Measurements from ENCODE around the gene RFK.

RFK gene

GRCh38 chr9:76424491-76424890 lies 30.3 kb upstream of the RFK start:
- no peaks in the 10 kb centered on the region for H3K9me3 Mint-ChIP-seq
- ATAC-seq (replicated peaks; ENCODE audit: extremely low read depth, poor library complexity, severe bottlenecking) (no peak), DNase-seq (ENCODE audit: low spot score in 2 of 2) (no peak)
- peak overlapping the region; percentile 7 for H3K27ac Mint-ChIP-seq (ENCODE audit: low read depth)
- H3K36me3 Mint-ChIP-seq (ENCODE audit: insufficient read depth) = no peaks in the 10 kb centered on the region
- no peaks in the 10 kb centered on the region for H3K27me3 Mint-ChIP-seq
- H3K4me1 Mint-ChIP-seq = no peaks in the 10 kb centered on the region
- no peak overlapping the region for H3K4me3 Mint-ChIP-seq

- Mint-ChIP-seq H3K9me3 (no peaks in the 10 kb centered on the region), H3K27me3 (no peaks in the 10 kb centered on the region), H3K4me1 (no peaks in the 10 kb centered on the region), H3K27ac (ENCODE audit: low read depth) (peak overlapping the region; percentile 7), H3K36me3 (ENCODE audit: insufficient read depth) (no peaks in the 10 kb centered on the region), H3K4me3 (no peak overlapping the region)
- no peak for DNase-seq (ENCODE audit: low spot score in 2 of 2)
- no peak for ATAC-seq (replicated peaks; ENCODE audit: extremely low read depth, poor library complexity, severe bottlenecking)
Measured at GRCh38 chr9:76423216-76424177, 29.3 kb upstream of the RFK start.

GRCh38 chr9:76419782-76420380 lies 25.7 kb upstream of the RFK start:
- ATAC-seq (replicated peaks; ENCODE audit: extremely low read depth, poor library complexity, severe bottlenecking) (no peak), DNase-seq (ENCODE audit: low spot score in 2 of 2) (no peak)
- H3K36me3 Mint-ChIP-seq (ENCODE audit: insufficient read depth) = no peaks in the 10 kb centered on the region
- H3K27ac Mint-ChIP-seq (ENCODE audit: low read depth) = no peak overlapping the region
- no peaks in the 10 kb centered on the region for H3K4me1 Mint-ChIP-seq
- no peaks in the 10 kb centered on the region for H3K27me3 Mint-ChIP-seq
- H3K4me3 Mint-ChIP-seq = no peak overlapping the region
- no peaks in the 10 kb centered on the region for H3K9me3 Mint-ChIP-seq

- Mint-ChIP-seq H3K4me3 (no peak overlapping the region), H3K4me1 (no peaks in the 10 kb centered on the region), H3K27me3 (peaks cover 12% of the 10 kb centered on the region), H3K27ac (ENCODE audit: low read depth) (no peak overlapping the region), H3K36me3 (ENCODE audit: insufficient read depth) (no peaks in the 10 kb centered on the region), H3K9me3 (peaks cover 11% of the 10 kb centered on the region)
- ATAC-seq (replicated peaks; ENCODE audit: extremely low read depth, poor library complexity, severe bottlenecking) (no peak), DNase-seq (ENCODE audit: low spot score in 2 of 2) (no peak)
Measured at GRCh38 chr9:76417394-76417793, 23.2 kb upstream of the RFK start.

GRCh38 chr9:76415731-76416130 lies 21.5 kb upstream of the RFK start:
- Mint-ChIP-seq H3K27me3 (peaks cover 12% of the 10 kb centered on the region), H3K4me3 (no peak overlapping the region), H3K27ac (ENCODE audit: low read depth) (no peak overlapping the region), H3K36me3 (ENCODE audit: insufficient read depth) (no peaks in the 10 kb centered on the region), H3K4me1 (no peaks in the 10 kb centered on the region), H3K9me3 (peaks cover 11% of the 10 kb centered on the region)
- DNase-seq (ENCODE audit: low spot score in 2 of 2) = no peak
- ATAC-seq (replicated peaks; ENCODE audit: extremely low read depth, poor library complexity, severe bottlenecking) = no peak

- Mint-ChIP-seq H3K4me1 (no peaks in the 10 kb centered on the region), H3K27me3 (peaks cover 12% of the 10 kb centered on the region), H3K4me3 (no peak overlapping the region), H3K36me3 (ENCODE audit: insufficient read depth) (no peaks in the 10 kb centered on the region), H3K27ac (ENCODE audit: low read depth) (no peak overlapping the region), H3K9me3 (peaks cover 11% of the 10 kb centered on the region)
- DNase-seq (ENCODE audit: low spot score in 2 of 2) (no peak), ATAC-seq (replicated peaks; ENCODE audit: extremely low read depth, poor library complexity, severe bottlenecking) (no peak)
Measured at GRCh38 chr9:76415154-76415553, 20.9 kb upstream of the RFK start.

GRCh38 chr9:76414661-76415060 lies 20.4 kb upstream of the RFK start:
- no peak for DNase-seq (ENCODE audit: low spot score in 2 of 2)
- Mint-ChIP-seq H3K4me1 (no peaks in the 10 kb centered on the region), H3K27ac (ENCODE audit: low read depth) (no peak overlapping the region), H3K4me3 (no peak overlapping the region), H3K27me3 (peaks cover 12% of the 10 kb centered on the region), H3K9me3 (peaks cover 11% of the 10 kb centered on the region), H3K36me3 (ENCODE audit: insufficient read depth) (no peaks in the 10 kb centered on the region)
- no peak for ATAC-seq (replicated peaks; ENCODE audit: extremely low read depth, poor library complexity, severe bottlenecking)

GRCh38 chr9:76413658-76414057 lies 19.4 kb upstream of the RFK start:
- peaks cover 11% of the 10 kb centered on the region for H3K9me3 Mint-ChIP-seq
- peaks cover 12% of the 10 kb centered on the region for H3K27me3 Mint-ChIP-seq
- H3K36me3 Mint-ChIP-seq (ENCODE audit: insufficient read depth) = no peaks in the 10 kb centered on the region
- ATAC-seq (replicated peaks; ENCODE audit: extremely low read depth, poor library complexity, severe bottlenecking) = no peak
- no peaks in the 10 kb centered on the region for H3K4me1 Mint-ChIP-seq
- H3K27ac Mint-ChIP-seq (ENCODE audit: low read depth) = no peak overlapping the region
- no peak for DNase-seq (ENCODE audit: low spot score in 2 of 2)
- H3K4me3 Mint-ChIP-seq = no peak overlapping the region

- peaks cover 12% of the 10 kb centered on the region for H3K27me3 Mint-ChIP-seq
- no peaks in the 10 kb centered on the region for H3K4me1 Mint-ChIP-seq
- no peak overlapping the region for H3K4me3 Mint-ChIP-seq
- H3K36me3 Mint-ChIP-seq (ENCODE audit: insufficient read depth) = no peaks in the 10 kb centered on the region
- no peak for DNase-seq (ENCODE audit: low spot score in 2 of 2)
- peaks cover 11% of the 10 kb centered on the region for H3K9me3 Mint-ChIP-seq
- H3K27ac Mint-ChIP-seq (ENCODE audit: low read depth) = no peak overlapping the region
- ATAC-seq (replicated peaks; ENCODE audit: extremely low read depth, poor library complexity, severe bottlenecking) = no peak
Measured at GRCh38 chr9:76412638-76413037, 18.4 kb upstream of the RFK start.

- DNase-seq (ENCODE audit: low spot score in 2 of 2) (no peak), ATAC-seq (replicated peaks; ENCODE audit: extremely low read depth, poor library complexity, severe bottlenecking) (no peak)
- Mint-ChIP-seq H3K27me3 (no peaks in the 10 kb centered on the region), H3K4me3 (no peak overlapping the region), H3K27ac (ENCODE audit: low read depth) (no peak overlapping the region), H3K9me3 (no peaks in the 10 kb centered on the region), H3K4me1 (peaks cover 7% of the 10 kb centered on the region), H3K36me3 (ENCODE audit: insufficient read depth) (no peaks in the 10 kb centered on the region)
Measured at GRCh38 chr9:76405868-76406267, 11.6 kb upstream of the RFK start.

- no peaks in the 10 kb centered on the region for H3K36me3 Mint-ChIP-seq (ENCODE audit: insufficient read depth)
- ATAC-seq (replicated peaks; ENCODE audit: extremely low read depth, poor library complexity, severe bottlenecking) (no peak), DNase-seq (ENCODE audit: low spot score in 2 of 2) (no peak)
- H3K4me1 Mint-ChIP-seq = peaks cover 7% of the 10 kb centered on the region
- H3K4me3 Mint-ChIP-seq = no peak overlapping the region
- no peaks in the 10 kb centered on the region for H3K9me3 Mint-ChIP-seq
- H3K27me3 Mint-ChIP-seq = no peaks in the 10 kb centered on the region
- no peak overlapping the region for H3K27ac Mint-ChIP-seq (ENCODE audit: low read depth)
Measured at GRCh38 chr9:76405340-76405739, 11.1 kb upstream of the RFK start.

GRCh38 chr9:76404401-76404800 lies 10.2 kb upstream of the RFK start:
- Mint-ChIP-seq H3K27ac (ENCODE audit: low read depth) (no peak overlapping the region), H3K9me3 (no peaks in the 10 kb centered on the region), H3K27me3 (no peaks in the 10 kb centered on the region), H3K4me3 (no peak overlapping the region), H3K4me1 (peaks cover 7% of the 10 kb centered on the region), H3K36me3 (ENCODE audit: insufficient read depth) (no peaks in the 10 kb centered on the region)
- DNase-seq (ENCODE audit: low spot score in 2 of 2) = no peak
- no peak for ATAC-seq (replicated peaks; ENCODE audit: extremely low read depth, poor library complexity, severe bottlenecking)

- H3K27ac Mint-ChIP-seq (ENCODE audit: low read depth) = peak overlapping the region; percentile 85
- H3K4me3 Mint-ChIP-seq = peak overlapping the region; percentile 53
- H3K9me3 Mint-ChIP-seq = no peaks in the 10 kb centered on the region
- no peaks in the 10 kb centered on the region for H3K36me3 Mint-ChIP-seq (ENCODE audit: insufficient read depth)
- DNase-seq (ENCODE audit: low spot score in 2 of 2) (no peak), ATAC-seq (replicated peaks; ENCODE audit: extremely low read depth, poor library complexity, severe bottlenecking) (peak; percentile 70)
- peaks cover 7% of the 10 kb centered on the region for H3K4me1 Mint-ChIP-seq
- H3K27me3 Mint-ChIP-seq = no peaks in the 10 kb centered on the region
Measured at GRCh38 chr9:76403352-76403751, 9.1 kb upstream of the RFK start.
